ENCODE results near the gene RB1.
"Not testable (repeated sequence)": the region's sequence is repeated elsewhere in the genome, so short reads cannot be mapped to it uniquely, and the experiment has no call there.

The RB1 gene

DNA sequence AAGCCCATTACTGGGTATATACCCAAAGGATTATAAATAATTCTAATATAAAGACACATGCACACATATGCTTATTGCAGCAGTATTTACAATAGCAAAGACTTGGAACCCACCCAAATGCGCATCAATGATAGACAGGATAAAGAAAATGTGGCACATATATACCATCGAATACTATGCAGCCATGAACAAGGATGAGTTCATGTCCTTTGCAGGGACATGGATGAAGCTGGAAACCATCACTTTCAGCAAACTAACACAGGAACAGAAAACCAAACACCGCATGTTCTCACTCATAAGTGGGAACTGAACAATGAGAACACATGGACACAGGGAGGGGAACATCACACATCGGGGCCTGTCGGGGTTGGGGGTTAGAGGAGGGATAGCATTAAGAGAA, 118.5 kb downstream of the RB1 start:
- not testable (repeated sequence) for H3K4me3 Mint-ChIP-seq; H3K27ac Mint-ChIP-seq; H3K27me3 Mint-ChIP-seq; DNase-seq; H3K4me1 Mint-ChIP-seq (ENCODE audit: low read depth)
- peaks cover 31% of the 10 kb centered on the region for H3K36me3 Mint-ChIP-seq (ENCODE audit: low read depth)
- peaks cover 32% of the 10 kb centered on the region for H3K9me3 Mint-ChIP-seq

DNA sequence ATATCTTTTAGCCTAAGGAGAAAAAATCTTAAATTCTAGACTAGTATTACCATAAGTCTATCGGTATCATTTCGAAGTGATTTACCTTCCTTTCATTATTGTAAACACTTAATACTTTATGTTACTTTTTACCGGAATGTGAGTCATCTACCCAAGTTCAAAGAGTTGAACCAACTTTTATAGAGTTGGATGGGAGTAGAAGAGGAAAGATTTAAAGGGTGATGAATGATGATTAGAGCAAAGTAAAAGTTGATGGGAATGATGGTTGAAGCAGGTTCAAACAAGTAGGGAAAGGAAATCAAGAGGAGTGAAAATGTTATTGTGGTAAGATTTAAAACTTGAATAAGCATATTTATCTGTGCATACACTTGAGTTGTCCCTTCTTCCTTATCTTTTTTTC, 120.7 kb downstream of the RB1 start:
- Mint-ChIP-seq H3K9me3 (peaks cover 28% of the 10 kb centered on the region), H3K27ac (no peak overlapping the region), H3K4me3 (no peak overlapping the region), H3K4me1 (ENCODE audit: low read depth) (peaks cover 14% of the 10 kb centered on the region), H3K27me3 (no peaks in the 10 kb centered on the region), H3K36me3 (ENCODE audit: low read depth) (peaks cover 24% of the 10 kb centered on the region)
- DNase-seq = no peak

- no peak overlapping the region for H3K27ac Mint-ChIP-seq
- peaks cover 28% of the 10 kb centered on the region for H3K36me3 Mint-ChIP-seq (ENCODE audit: low read depth)
- H3K4me1 Mint-ChIP-seq (ENCODE audit: low read depth) = peaks cover 25% of the 10 kb centered on the region
- no peak overlapping the region for H3K4me3 Mint-ChIP-seq
- H3K9me3 Mint-ChIP-seq = peaks cover 14% of the 10 kb centered on the region
- no peak for DNase-seq
- no peaks in the 10 kb centered on the region for H3K27me3 Mint-ChIP-seq
These were observed 122.5 kb downstream of the RB1 start for GRCh38 chr13:48426052-48426451.

DNA sequence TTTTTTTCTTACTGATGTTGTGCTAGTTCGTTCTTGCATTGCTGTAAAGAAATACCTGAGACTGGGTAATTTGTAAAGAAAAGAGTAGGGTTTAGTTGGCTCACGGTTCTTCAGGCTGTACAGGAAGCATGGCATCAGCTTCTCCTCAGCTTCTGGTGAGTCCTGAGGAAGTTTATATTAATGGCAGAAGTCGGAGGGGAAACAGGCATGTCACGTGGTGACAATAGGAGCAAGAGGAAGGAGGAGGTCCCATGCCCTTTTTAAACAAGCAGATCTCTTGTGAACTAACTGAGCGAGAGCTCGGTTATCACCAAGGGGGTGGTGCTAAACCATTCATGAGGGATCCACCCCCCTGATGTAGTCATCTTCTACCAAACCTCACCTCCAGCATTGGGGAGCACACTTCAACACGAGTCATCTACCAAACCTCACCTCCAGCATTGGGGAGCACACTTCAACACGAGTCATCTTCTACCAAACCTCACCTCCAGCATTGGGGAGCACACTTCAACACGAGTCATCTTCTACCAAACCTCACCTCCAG, 123.3 kb downstream of the RB1 start:
- DNase-seq, H3K9me3 Mint-ChIP-seq, H3K27me3 Mint-ChIP-seq, H3K4me3 Mint-ChIP-seq: not testable (repeated sequence)
- peak overlapping the region; percentile 87 for H3K27ac Mint-ChIP-seq
- H3K4me1 Mint-ChIP-seq (ENCODE audit: low read depth) = peaks cover 32% of the 10 kb centered on the region
- peaks cover 24% of the 10 kb centered on the region for H3K36me3 Mint-ChIP-seq (ENCODE audit: low read depth)

GRCh38 chr13:48429036-48429435, 125.5 kb downstream of the RB1 start:
- H3K27ac Mint-ChIP-seq = peak overlapping the region; percentile 3
- H3K4me1 Mint-ChIP-seq (ENCODE audit: low read depth) = peaks cover 39% of the 10 kb centered on the region
- no peaks in the 10 kb centered on the region for H3K27me3 Mint-ChIP-seq
- no peak overlapping the region for H3K4me3 Mint-ChIP-seq
- H3K9me3 Mint-ChIP-seq = peaks cover 10% of the 10 kb centered on the region
- peaks cover 18% of the 10 kb centered on the region for H3K36me3 Mint-ChIP-seq (ENCODE audit: low read depth)
- DNase-seq = no peak

DNA sequence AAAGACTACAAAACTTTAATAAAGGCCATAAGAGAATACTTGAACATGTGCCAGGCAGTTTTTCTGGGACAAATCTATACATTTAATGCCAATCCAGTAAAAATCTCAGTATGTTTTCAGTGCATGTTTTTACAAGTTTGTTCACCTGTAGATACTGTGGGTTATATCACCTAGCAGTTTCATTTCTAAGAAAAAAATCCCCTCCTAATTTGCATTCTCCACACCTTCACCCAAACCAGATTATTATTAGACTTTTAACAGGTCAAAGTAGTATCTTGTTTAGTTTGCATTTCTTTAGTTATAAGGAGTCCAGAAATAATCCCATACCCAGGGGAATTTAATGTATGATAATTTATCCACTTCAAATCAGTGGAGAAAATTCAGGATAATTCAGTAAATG, 126.3 kb downstream of the RB1 start:
- no peak overlapping the region for H3K27ac Mint-ChIP-seq

DNA sequence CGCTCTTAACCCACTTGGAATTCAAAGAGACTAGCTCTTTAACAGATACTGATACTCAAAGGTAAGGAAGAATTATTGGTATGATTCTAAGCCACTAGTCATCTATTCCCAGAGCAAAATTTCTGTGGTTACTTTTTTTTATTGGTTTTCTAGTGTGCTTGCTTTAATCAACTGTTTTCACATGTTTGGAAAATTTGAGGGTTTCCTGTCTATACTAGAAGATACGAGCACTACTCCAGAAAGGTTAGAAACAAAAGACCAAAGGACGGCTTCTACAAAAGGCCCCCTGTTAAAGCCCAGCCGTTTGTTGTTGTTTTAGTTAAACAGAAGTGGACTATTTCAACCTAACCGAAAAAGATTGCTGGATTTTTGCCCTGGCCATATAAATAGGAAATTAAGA, 127.9 kb downstream of the RB1 start:
- Mint-ChIP-seq H3K4me3 (no peak overlapping the region), H3K36me3 (ENCODE audit: low read depth) (peaks cover 16% of the 10 kb centered on the region), H3K27ac (peak overlapping the region; percentile 31), H3K9me3 (peaks cover 5% of the 10 kb centered on the region), H3K27me3 (no peaks in the 10 kb centered on the region), H3K4me1 (ENCODE audit: low read depth) (peaks cover 51% of the 10 kb centered on the region)
- DNase-seq = no peak

More for the DNA sequence above, 126.3 kb downstream of the RB1 start:
- no peak for DNase-seq
- H3K4me3 Mint-ChIP-seq = no peak overlapping the region
- peaks cover 18% of the 10 kb centered on the region for H3K36me3 Mint-ChIP-seq (ENCODE audit: low read depth)
- peaks cover 45% of the 10 kb centered on the region for H3K4me1 Mint-ChIP-seq (ENCODE audit: low read depth)
- peaks cover 10% of the 10 kb centered on the region for H3K9me3 Mint-ChIP-seq
- no peaks in the 10 kb centered on the region for H3K27me3 Mint-ChIP-seq

DNA sequence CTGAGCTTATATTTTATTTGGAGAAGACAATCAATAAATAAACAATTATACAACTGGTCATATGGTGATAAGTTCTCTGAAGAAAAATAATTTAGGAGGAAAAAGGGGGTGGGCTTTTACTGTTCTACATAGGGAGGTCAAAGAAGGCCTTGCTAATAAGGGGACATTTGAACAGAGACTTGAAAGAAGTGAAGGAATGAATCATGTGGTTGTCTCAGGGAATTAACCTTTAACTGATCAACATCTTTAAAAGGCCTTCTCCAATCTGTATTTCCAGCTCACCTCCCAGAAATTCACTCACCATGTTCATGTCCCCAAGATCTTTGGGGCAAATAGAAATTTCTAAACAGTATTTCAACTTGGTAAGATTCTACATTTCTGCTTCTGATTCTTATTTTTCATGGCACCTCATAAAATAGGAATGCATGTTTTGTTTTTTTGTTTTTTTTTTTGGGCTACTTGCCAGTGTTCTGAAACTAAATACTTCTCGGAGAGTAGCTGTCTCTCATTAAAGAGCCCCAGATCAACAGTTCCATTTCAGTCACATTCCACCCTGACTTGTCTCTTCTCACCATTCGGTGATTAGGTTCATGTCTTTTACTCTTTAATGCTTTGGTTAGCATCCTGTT, 128.6 kb downstream of the RB1 start:
- Mint-ChIP-seq H3K27me3 (no peaks in the 10 kb centered on the region), H3K4me1 (ENCODE audit: low read depth) (peaks cover 52% of the 10 kb centered on the region), H3K4me3 (no peak overlapping the region), H3K36me3 (ENCODE audit: low read depth) (peaks cover 13% of the 10 kb centered on the region), H3K9me3 (no peaks in the 10 kb centered on the region), H3K27ac (peak overlapping the region; percentile 31)
- no peak for DNase-seq

GRCh38 chr13:48434200-48434599, 130.6 kb downstream of the RB1 start:
- DNase-seq = no peak
- H3K4me3 Mint-ChIP-seq = no peak overlapping the region
- no peak overlapping the region for H3K27ac Mint-ChIP-seq
- H3K4me1 Mint-ChIP-seq (ENCODE audit: low read depth) = peaks cover 51% of the 10 kb centered on the region
- no peaks in the 10 kb centered on the region for H3K27me3 Mint-ChIP-seq
- H3K36me3 Mint-ChIP-seq (ENCODE audit: low read depth) = peaks cover 9% of the 10 kb centered on the region
- H3K9me3 Mint-ChIP-seq = no peaks in the 10 kb centered on the region

- Mint-ChIP-seq H3K9me3 (no peaks in the 10 kb centered on the region), H3K27ac (no peak overlapping the region), H3K4me3 (no peak overlapping the region), H3K27me3 (no peaks in the 10 kb centered on the region), H3K36me3 (ENCODE audit: low read depth) (peaks cover 8% of the 10 kb centered on the region), H3K4me1 (ENCODE audit: low read depth) (peaks cover 36% of the 10 kb centered on the region)
- no peak for DNase-seq
These were observed 133.2 kb downstream of the RB1 start for GRCh38 chr13:48436661-48437288.

- H3K4me3 Mint-ChIP-seq = no peak overlapping the region
- peaks cover 30% of the 10 kb centered on the region for H3K4me1 Mint-ChIP-seq (ENCODE audit: low read depth)
- no peaks in the 10 kb centered on the region for H3K9me3 Mint-ChIP-seq
- DNase-seq = no peak
- no peaks in the 10 kb centered on the region for H3K27me3 Mint-ChIP-seq
- peaks cover 7% of the 10 kb centered on the region for H3K36me3 Mint-ChIP-seq (ENCODE audit: low read depth)
- H3K27ac Mint-ChIP-seq = no peak overlapping the region
These were observed 133.8 kb downstream of the RB1 start for GRCh38 chr13:48437371-48437770.

- peaks cover 15% of the 10 kb centered on the region for H3K36me3 Mint-ChIP-seq (ENCODE audit: low read depth)
- no peaks in the 10 kb centered on the region for H3K27me3 Mint-ChIP-seq
- peak overlapping the region; percentile 7 for H3K4me3 Mint-ChIP-seq
- no peak for DNase-seq
- H3K4me1 Mint-ChIP-seq (ENCODE audit: low read depth) = peaks cover 24% of the 10 kb centered on the region
- H3K9me3 Mint-ChIP-seq = no peaks in the 10 kb centered on the region
- peak overlapping the region; percentile 45 for H3K27ac Mint-ChIP-seq
These were observed 140.1 kb downstream of the RB1 start for GRCh38 chr13:48443442-48444208.

- no peak for DNase-seq
- Mint-ChIP-seq H3K36me3 (ENCODE audit: low read depth) (peaks cover 24% of the 10 kb centered on the region), H3K27me3 (no peaks in the 10 kb centered on the region)
These were observed 142.9 kb downstream of the RB1 start for GRCh38 chr13:48446464-48446863.

DNA sequence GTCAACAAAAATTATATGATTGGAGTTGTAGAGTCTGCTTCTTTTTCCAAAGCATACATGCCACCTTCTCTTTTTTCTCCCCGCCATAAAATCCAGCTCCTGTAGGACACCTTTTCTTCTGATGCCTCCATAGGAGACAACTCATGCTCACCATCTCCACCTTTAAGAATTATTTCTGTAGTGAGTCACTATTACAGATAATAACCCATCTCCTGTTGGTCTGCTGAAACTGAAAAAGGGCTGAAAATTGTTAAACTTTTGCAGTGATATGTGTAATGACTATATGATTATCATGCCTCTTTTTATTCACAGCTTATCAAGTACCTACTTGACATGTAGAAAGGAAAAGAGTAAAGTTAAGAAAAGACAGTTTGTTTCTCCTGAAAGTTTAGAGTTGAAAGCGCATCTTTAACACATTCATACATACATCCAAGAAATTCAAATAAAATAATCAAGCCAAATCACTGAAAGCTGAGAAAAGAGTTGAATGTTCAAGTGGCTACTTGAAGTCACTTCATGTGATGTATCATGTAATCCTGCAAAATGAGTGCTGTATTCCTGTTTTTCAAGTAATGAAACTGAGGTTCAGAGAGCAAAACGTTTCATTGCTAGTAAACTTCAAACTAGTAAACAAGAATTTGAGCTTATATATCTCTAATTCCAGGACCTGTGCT, 144.9 kb downstream of the RB1 start:
- Mint-ChIP-seq H3K36me3 (ENCODE audit: low read depth) (peaks cover 41% of the 10 kb centered on the region), H3K27me3 (no peaks in the 10 kb centered on the region), H3K4me1 (ENCODE audit: low read depth) (peaks cover 37% of the 10 kb centered on the region), H3K9me3 (peaks cover 17% of the 10 kb centered on the region), H3K4me3 (no peak overlapping the region), H3K27ac (peak overlapping the region; percentile 28)
- no peak for DNase-seq

More at GRCh38 chr13:48446464-48446863, 142.9 kb downstream of the RB1 start:
- Mint-ChIP-seq H3K27ac (no peak overlapping the region), H3K9me3 (peaks cover 10% of the 10 kb centered on the region), H3K4me3 (no peak overlapping the region), H3K4me1 (ENCODE audit: low read depth) (peaks cover 34% of the 10 kb centered on the region)

Measured in activated T-cell treated with anti-CD3 and anti-CD28 coated beads, Interleukin-2, amount 50 U/mL, for 24 hours (primary cell).